Neural crest cell (in vitro differentiated cells): ENCODE measurements around the gene PYGB. TPM values are rescaled to one million over a fixed set of nuclear protein-coding genes. Genes with fewer than 3 reads are reported as not detected.
A peak's percentile ranks its signal among the peaks of the same experiment; 100 is the strongest.

Experiments
- DNase-seq: peaks from one replicate; pipeline ENCODE4 v3.0.0; 2021; ENCODE audit warnings: low read depth, mixed read lengths, low spot score
- H3K27ac Mint-ChIP-seq: one replicate; pipeline ENCODE4 v1.8.0; 2021; ENCODE audit warnings: mild to moderate bottlenecking, mixed read lengths; ENCODE audit not compliant: unreplicated experiment
- H3K27me3 Mint-ChIP-seq: 2 replicates; pipeline ENCODE4 v1.8.0; 2021; ENCODE audit warnings: low read depth, mild to moderate bottlenecking, mixed read lengths
- H3K36me3 Mint-ChIP-seq: 2 replicates; pipeline ENCODE4 v1.8.0; 2021; ENCODE audit warnings: low read depth, mild to moderate bottlenecking, mixed read lengths
- H3K4me1 Mint-ChIP-seq: 2 replicates; pipeline ENCODE4 v1.8.0; 2021; ENCODE audit warnings: mixed read lengths
- H3K4me3 Mint-ChIP-seq: one replicate; pipeline ENCODE4 v1.8.0; 2021; ENCODE audit warnings: mild to moderate bottlenecking, mixed read lengths
- H3K9me3 Mint-ChIP-seq: 2 replicates; pipeline ENCODE4 v1.8.0; 2021; ENCODE audit warnings: mixed read lengths
- CTCF ChIP-seq: fragments of 200-600 bp; sonication (generic); conservative IDR thresholded peaks from 2 replicates; pipeline ENCODE4 v1.5.0; 2021; ENCODE audit warnings: antibody characterized with exemption, mild to moderate bottlenecking
- total RNA-seq: library from RNA; stranded (reverse); gene quantifications from 2 replicates; pipeline ENCODE4 v1.2.1, GENCODE V29; 2021

PYGB gene
- total RNA-seq, 1 donor from 2014 or later, result 77.1 TPM

- no peak for TF ChIP-seq CTCF
- peaks cover 3% of the 10 kb centered on the region for H3K36me3 Mint-ChIP-seq
- peaks cover 20% of the 10 kb centered on the region for H3K4me1 Mint-ChIP-seq
These were observed 70.8 kb downstream of the PYGB start for GRCh38 chr20:25318471-25319240.

GRCh38 chr20:25319241-25320034 is 71.6 kb downstream of the PYGB start:
- H3K27me3 Mint-ChIP-seq, result no peaks in the 10 kb centered on the region
- peaks cover 20% of the 10 kb centered on the region for H3K4me1 Mint-ChIP-seq
- H3K27ac Mint-ChIP-seq, result peak overlapping the region; percentile 59
- peaks cover 3% of the 10 kb centered on the region for H3K36me3 Mint-ChIP-seq
- TF ChIP-seq CTCF, result no peak
- no peak overlapping the region for H3K4me3 Mint-ChIP-seq
- no peak for DNase-seq
- H3K9me3 Mint-ChIP-seq, result no peaks in the 10 kb centered on the region

More at GRCh38 chr20:25318471-25319240, 70.8 kb downstream of the PYGB start:
- H3K27me3 Mint-ChIP-seq, result no peaks in the 10 kb centered on the region
- DNase-seq, result no peak
- peak overlapping the region; percentile 43 for H3K27ac Mint-ChIP-seq
- H3K4me3 Mint-ChIP-seq, result no peak overlapping the region
- no peaks in the 10 kb centered on the region for H3K9me3 Mint-ChIP-seq

DNA sequence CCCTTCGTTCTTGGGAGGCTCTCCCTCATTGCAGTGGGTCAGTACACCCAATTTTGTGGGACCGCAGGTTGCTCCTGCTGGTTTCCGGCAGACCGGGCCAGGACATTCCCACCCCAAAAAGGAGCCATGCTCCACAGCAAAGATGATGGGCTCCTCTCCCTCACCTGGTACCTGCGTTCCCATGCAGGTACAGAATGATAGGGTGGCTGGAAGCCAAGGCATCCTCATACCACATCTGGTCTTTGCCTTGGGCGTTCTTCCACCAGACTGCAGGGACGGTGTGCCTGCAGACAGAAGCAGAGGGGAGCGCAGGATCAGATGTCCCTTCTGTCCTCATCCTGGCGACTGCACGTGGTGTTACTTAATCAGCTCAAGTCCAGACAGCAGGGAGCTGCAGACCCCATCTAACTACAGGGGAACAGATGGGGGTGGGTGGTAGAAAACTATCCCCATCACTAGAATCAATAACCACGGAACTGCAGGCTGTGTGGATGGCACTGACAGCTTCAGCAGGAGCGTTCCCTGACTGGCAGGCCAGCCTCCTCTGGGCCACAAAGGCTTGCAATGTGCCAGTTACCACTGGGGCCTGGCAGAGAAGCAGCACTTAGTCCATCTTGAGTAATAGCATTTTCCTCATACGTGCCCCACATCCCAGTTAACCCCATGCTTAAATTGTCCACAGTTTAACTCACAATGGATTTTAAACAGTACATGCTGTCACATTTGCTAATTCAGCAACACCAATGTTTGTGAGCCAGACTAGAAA is 72.3 kb downstream of the PYGB start:
- DNase-seq, result no peak
- Mint-ChIP-seq H3K36me3 (peaks cover 3% of the 10 kb centered on the region), H3K27me3 (no peaks in the 10 kb centered on the region), H3K4me3 (no peak overlapping the region), H3K9me3 (no peaks in the 10 kb centered on the region), H3K4me1 (peaks cover 22% of the 10 kb centered on the region), H3K27ac (peak overlapping the region; percentile 59)
- TF ChIP-seq CTCF, result no peak

- no peak overlapping the region for H3K4me3 Mint-ChIP-seq
- H3K9me3 Mint-ChIP-seq, result no peaks in the 10 kb centered on the region
- DNase-seq, result no peak
- H3K4me1 Mint-ChIP-seq, result peaks cover 25% of the 10 kb centered on the region
- H3K27me3 Mint-ChIP-seq, result no peaks in the 10 kb centered on the region
- peak overlapping the region; percentile 86 for H3K27ac Mint-ChIP-seq
- TF ChIP-seq CTCF, result no peak
- H3K36me3 Mint-ChIP-seq, result peaks cover 5% of the 10 kb centered on the region
These were observed 73.5 kb downstream of the PYGB start for GRCh38 chr20:25321262-25321831.

GRCh38 chr20:25321991-25322390 is 74.1 kb downstream of the PYGB start:
- Mint-ChIP-seq H3K36me3 (peaks cover 7% of the 10 kb centered on the region), H3K4me1 (peaks cover 28% of the 10 kb centered on the region), H3K27me3 (no peaks in the 10 kb centered on the region), H3K9me3 (no peaks in the 10 kb centered on the region), H3K27ac (no peak overlapping the region), H3K4me3 (no peak overlapping the region)
- no peak for TF ChIP-seq CTCF
- no peak for DNase-seq
